ENCODE results near the gene MISP3.
"Not testable (repeated sequence)": the region's sequence is repeated elsewhere in the genome, so short reads cannot be mapped to it uniquely, and the experiment has no call there.

The MISP3 gene

DNA sequence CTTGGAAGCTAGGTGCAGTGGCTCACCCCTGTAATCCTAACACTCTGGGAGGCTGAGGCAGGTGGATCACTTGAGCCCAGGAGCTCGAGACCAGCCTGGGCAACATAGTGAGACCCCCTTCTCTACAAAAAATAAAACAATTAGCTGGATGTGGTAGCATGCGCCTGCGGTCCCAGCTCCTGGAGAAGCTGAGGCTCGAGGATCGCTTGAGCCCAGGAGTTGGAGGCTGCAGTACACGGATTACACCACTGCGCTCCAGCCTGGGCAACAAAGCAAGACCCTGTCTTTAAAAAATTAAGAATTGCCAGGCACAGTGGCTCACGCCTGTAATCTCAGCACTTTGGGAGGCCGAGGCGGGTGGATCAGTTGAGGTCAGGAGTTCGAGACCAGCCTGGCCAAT, 21.6 kb upstream of the MISP3 start:
- H4K5ac ChIP-seq (ENCODE audit: low read length); H3K4ac ChIP-seq (ENCODE audit: low read depth, low read length); H2BK5ac ChIP-seq (ENCODE audit: low read length); H3K4me1 ChIP-seq (ENCODE audit: control insufficient read depth, low read depth, low read length); H3K56ac ChIP-seq (ENCODE audit: low read length); DNase-seq; H3K79me1 ChIP-seq (ENCODE audit: low read length); H3K36me3 ChIP-seq (ENCODE audit: control insufficient read depth, insufficient read depth, low read length); H2AK5ac ChIP-seq (ENCODE audit: low read length); H4K8ac ChIP-seq (ENCODE audit: low read depth, low read length); H3K27ac ChIP-seq (ENCODE audit: low read depth, low read length); H3K27me3 ChIP-seq (ENCODE audit: insufficient read depth, low read length, poor library complexity); H2BK15ac ChIP-seq (replicated peaks; ENCODE audit: low read depth); H2BK120ac ChIP-seq (ENCODE audit: low read depth, low read length); H3K9ac ChIP-seq (ENCODE audit: low read length); H3K79me2 ChIP-seq (ENCODE audit: control insufficient read depth, insufficient read depth, low read length); H3K23ac ChIP-seq (ENCODE audit: low read length); H3K4me2 ChIP-seq (ENCODE audit: low read length); H3K4me3 ChIP-seq (ENCODE audit: low read length); H3K18ac ChIP-seq (ENCODE audit: low read length): not testable (repeated sequence)
- WGBS (ENCODE audit: extremely low coverage, insufficient coverage, low lambda C conversion rate) = no CpG with 5 or more reads among the region's 11 CpGs

DNA sequence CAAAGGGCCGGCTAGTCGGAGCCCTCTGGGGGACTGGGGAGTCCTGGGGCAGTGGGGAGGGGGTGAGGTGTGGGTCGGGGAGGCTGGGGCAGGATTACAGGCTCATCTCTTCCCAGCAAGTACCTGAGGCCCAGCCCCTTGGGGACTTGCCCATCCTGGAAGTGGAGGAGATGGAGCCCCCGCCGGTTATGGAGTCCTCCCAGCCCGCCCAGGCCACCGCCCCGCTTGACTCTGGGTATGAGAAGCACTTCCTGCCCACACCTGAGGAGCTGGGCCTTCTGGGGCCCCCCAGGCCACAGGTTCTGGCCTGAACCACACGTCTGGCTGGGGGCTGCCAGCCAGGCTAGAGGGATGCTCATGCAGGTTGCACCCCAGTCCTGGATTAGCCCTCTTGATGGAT, 20.6 kb upstream of the MISP3 start:
- Histone ChIP-seq H2BK5ac (ENCODE audit: low read length) (no peak overlapping the region), H3K79me2 (ENCODE audit: control insufficient read depth, insufficient read depth, low read length) (no peaks in the 10 kb centered on the region), H3K18ac (ENCODE audit: low read length) (no peak overlapping the region), H3K79me1 (ENCODE audit: low read length) (no peaks in the 10 kb centered on the region), H2BK120ac (ENCODE audit: low read depth, low read length) (no peak overlapping the region), H2AK5ac (ENCODE audit: low read length) (no peak overlapping the region), H3K23ac (ENCODE audit: low read length) (no peak overlapping the region), H3K9ac (ENCODE audit: low read length) (no peak overlapping the region), H4K5ac (ENCODE audit: low read length) (no peak overlapping the region), H3K27ac (ENCODE audit: low read depth, low read length) (no peak overlapping the region), H3K36me3 (ENCODE audit: control insufficient read depth, insufficient read depth, low read length) (no peaks in the 10 kb centered on the region), H3K4me2 (ENCODE audit: low read length) (no peak overlapping the region), H3K56ac (ENCODE audit: low read length) (no peak overlapping the region), H4K8ac (ENCODE audit: low read depth, low read length) (no peak overlapping the region), H3K4me1 (ENCODE audit: control insufficient read depth, low read depth, low read length) (no peaks in the 10 kb centered on the region), H3K27me3 (ENCODE audit: insufficient read depth, low read length, poor library complexity) (no peaks in the 10 kb centered on the region), H2BK15ac (replicated peaks; ENCODE audit: low read depth) (no peak overlapping the region), H3K4me3 (ENCODE audit: low read length) (no peak overlapping the region), H3K4ac (ENCODE audit: low read depth, low read length) (no peak overlapping the region)
- no CpG with 5 or more reads among the region's 9 CpGs for WGBS (ENCODE audit: extremely low coverage, insufficient coverage, low lambda C conversion rate)
- no peak for DNase-seq

DNA sequence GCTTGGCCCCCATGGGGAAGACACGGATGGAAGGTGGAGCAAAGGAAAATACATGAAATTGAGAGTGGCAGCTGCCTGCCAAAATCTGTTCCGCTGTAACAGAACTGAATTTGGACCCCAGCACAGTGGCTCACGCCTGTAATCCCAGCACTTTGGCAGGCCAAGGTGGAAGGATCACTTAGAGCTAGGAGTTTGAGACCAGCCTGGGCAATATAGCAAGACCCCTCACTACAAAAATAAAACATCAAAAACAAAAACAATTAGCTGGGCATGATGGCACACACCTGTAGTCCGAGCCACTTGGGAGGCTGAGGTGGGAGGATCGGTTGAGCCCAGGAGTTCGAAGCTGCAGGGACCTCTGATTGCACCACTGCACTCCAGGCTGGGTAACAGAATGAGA, 20.1 kb upstream of the MISP3 start:
- H3K56ac ChIP-seq (ENCODE audit: low read length) = no peak overlapping the region
- H3K4me1 ChIP-seq (ENCODE audit: control insufficient read depth, low read depth, low read length) = no peaks in the 10 kb centered on the region
- H3K9ac ChIP-seq (ENCODE audit: low read length) = no peak overlapping the region
- DNase-seq = no peak
- H3K4me2 ChIP-seq (ENCODE audit: low read length) = no peak overlapping the region
- no peak overlapping the region for H3K23ac ChIP-seq (ENCODE audit: low read length)
- H3K36me3 ChIP-seq (ENCODE audit: control insufficient read depth, insufficient read depth, low read length) = no peaks in the 10 kb centered on the region
- no peaks in the 10 kb centered on the region for H3K79me1 ChIP-seq (ENCODE audit: low read length)
- no peak overlapping the region for H3K4me3 ChIP-seq (ENCODE audit: low read length)
- no peak overlapping the region for H2BK5ac ChIP-seq (ENCODE audit: low read length)
- no peaks in the 10 kb centered on the region for H3K79me2 ChIP-seq (ENCODE audit: control insufficient read depth, insufficient read depth, low read length)
- H2BK120ac ChIP-seq (ENCODE audit: low read depth, low read length) = no peak overlapping the region
- H2AK5ac ChIP-seq (ENCODE audit: low read length) = no peak overlapping the region
- no CpG with 5 or more reads among the region's 6 CpGs for WGBS (ENCODE audit: extremely low coverage, insufficient coverage, low lambda C conversion rate)
- H3K4ac ChIP-seq (ENCODE audit: low read depth, low read length) = no peak overlapping the region
- no peak overlapping the region for H2BK15ac ChIP-seq (replicated peaks; ENCODE audit: low read depth)
- H3K27me3 ChIP-seq (ENCODE audit: insufficient read depth, low read length, poor library complexity) = no peaks in the 10 kb centered on the region
- no peak overlapping the region for H4K8ac ChIP-seq (ENCODE audit: low read depth, low read length)
- H3K27ac ChIP-seq (ENCODE audit: low read depth, low read length) = no peak overlapping the region
- H3K18ac ChIP-seq (ENCODE audit: low read length) = no peak overlapping the region
- H4K5ac ChIP-seq (ENCODE audit: low read length) = no peak overlapping the region

DNA sequence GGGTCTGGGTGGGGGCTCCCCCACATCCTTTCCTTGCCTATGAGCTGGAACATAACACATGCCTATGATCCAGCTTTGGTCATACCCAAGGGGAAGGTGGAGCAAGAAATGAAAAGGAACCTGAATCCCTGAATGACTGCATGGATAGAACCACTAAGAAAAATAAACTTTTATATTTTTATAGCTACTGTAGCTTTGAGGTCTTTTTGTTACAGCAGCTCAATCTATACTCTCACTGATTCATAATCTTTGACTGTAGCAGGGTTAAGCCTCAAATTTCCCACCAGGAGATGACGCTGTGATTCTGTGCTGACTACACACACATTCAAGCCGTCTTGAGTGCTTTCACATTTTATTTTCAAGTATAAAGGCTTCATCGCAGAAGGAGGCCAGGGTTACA, 19.6 kb upstream of the MISP3 start:
- H3K18ac ChIP-seq (ENCODE audit: low read length) = no peak overlapping the region
- H4K8ac ChIP-seq (ENCODE audit: low read depth, low read length) = no peak overlapping the region
- no peak overlapping the region for H2BK120ac ChIP-seq (ENCODE audit: low read depth, low read length)
- peaks cover under 1% of the 10 kb centered on the region for H3K4me1 ChIP-seq (ENCODE audit: control insufficient read depth, low read depth, low read length)
- H3K36me3 ChIP-seq (ENCODE audit: control insufficient read depth, insufficient read depth, low read length) = no peaks in the 10 kb centered on the region
- no peak overlapping the region for H3K4ac ChIP-seq (ENCODE audit: low read depth, low read length)
- H3K27me3 ChIP-seq (ENCODE audit: insufficient read depth, low read length, poor library complexity) = no peaks in the 10 kb centered on the region
- H3K27ac ChIP-seq (ENCODE audit: low read depth, low read length) = no peak overlapping the region
- no peak overlapping the region for H2AK5ac ChIP-seq (ENCODE audit: low read length)
- DNase-seq = no peak
- H3K79me1 ChIP-seq (ENCODE audit: low read length) = no peaks in the 10 kb centered on the region
- H4K5ac ChIP-seq (ENCODE audit: low read length) = no peak overlapping the region
- no peak overlapping the region for H3K23ac ChIP-seq (ENCODE audit: low read length)
- WGBS (ENCODE audit: extremely low coverage, insufficient coverage, low lambda C conversion rate) = no CpG with 5 or more reads among the region's 3 CpGs
- no peak overlapping the region for H3K56ac ChIP-seq (ENCODE audit: low read length)
- H3K4me2 ChIP-seq (ENCODE audit: low read length) = no peak overlapping the region
- no peak overlapping the region for H3K4me3 ChIP-seq (ENCODE audit: low read length)
- no peak overlapping the region for H3K9ac ChIP-seq (ENCODE audit: low read length)
- H2BK5ac ChIP-seq (ENCODE audit: low read length) = no peak overlapping the region
- H3K79me2 ChIP-seq (ENCODE audit: control insufficient read depth, insufficient read depth, low read length) = no peaks in the 10 kb centered on the region
- H2BK15ac ChIP-seq (replicated peaks; ENCODE audit: low read depth) = no peak overlapping the region

DNA sequence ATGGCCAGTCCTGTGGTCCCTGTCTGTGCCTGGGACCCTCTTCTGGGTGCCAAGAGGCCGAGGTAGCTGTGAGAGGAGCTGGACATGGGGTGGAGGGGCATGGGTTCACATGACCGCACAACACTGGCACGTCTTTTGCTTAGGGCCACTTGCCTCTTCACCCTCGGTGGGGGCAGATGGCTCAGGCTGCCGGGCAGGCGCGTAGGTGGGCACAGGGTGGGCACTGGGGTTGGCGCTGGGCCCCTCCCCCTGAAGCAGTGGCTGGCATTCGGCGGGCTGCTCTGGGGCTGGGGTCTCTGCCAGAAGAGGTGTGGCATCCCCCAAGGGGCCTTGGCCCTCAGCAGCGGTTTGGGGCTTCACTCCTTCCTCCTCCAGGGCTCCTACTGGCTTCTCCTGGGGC, 19.1 kb upstream of the MISP3 start:
- H3K4me3 ChIP-seq (ENCODE audit: low read length) = no peak overlapping the region
- H4K5ac ChIP-seq (ENCODE audit: low read length) = no peak overlapping the region
- peaks cover 2% of the 10 kb centered on the region for H3K27me3 ChIP-seq (ENCODE audit: insufficient read depth, low read length, poor library complexity)
- H3K9ac ChIP-seq (ENCODE audit: low read length) = no peak overlapping the region
- peaks cover 2% of the 10 kb centered on the region for H3K4me1 ChIP-seq (ENCODE audit: control insufficient read depth, low read depth, low read length)
- H3K4ac ChIP-seq (ENCODE audit: low read depth, low read length) = no peak overlapping the region
- H2AK5ac ChIP-seq (ENCODE audit: low read length) = no peak overlapping the region
- no peaks in the 10 kb centered on the region for H3K79me1 ChIP-seq (ENCODE audit: low read length)
- no peaks in the 10 kb centered on the region for H3K36me3 ChIP-seq (ENCODE audit: control insufficient read depth, insufficient read depth, low read length)
- no peak for DNase-seq
- no peak overlapping the region for H2BK120ac ChIP-seq (ENCODE audit: low read depth, low read length)
- no peak overlapping the region for H3K23ac ChIP-seq (ENCODE audit: low read length)
- no peaks in the 10 kb centered on the region for H3K79me2 ChIP-seq (ENCODE audit: control insufficient read depth, insufficient read depth, low read length)
- no peak overlapping the region for H2BK15ac ChIP-seq (replicated peaks; ENCODE audit: low read depth)
- no peak overlapping the region for H2BK5ac ChIP-seq (ENCODE audit: low read length)
- no peak overlapping the region for H4K8ac ChIP-seq (ENCODE audit: low read depth, low read length)
- no peak overlapping the region for H3K4me2 ChIP-seq (ENCODE audit: low read length)
- no CpG with 5 or more reads among the region's 11 CpGs for WGBS (ENCODE audit: extremely low coverage, insufficient coverage, low lambda C conversion rate)
- no peak overlapping the region for H3K56ac ChIP-seq (ENCODE audit: low read length)
- H3K27ac ChIP-seq (ENCODE audit: low read depth, low read length) = no peak overlapping the region
- no peak overlapping the region for H3K18ac ChIP-seq (ENCODE audit: low read length)

- Histone ChIP-seq H3K36me3 (ENCODE audit: control insufficient read depth, insufficient read depth, low read length) (no peaks in the 10 kb centered on the region), H4K5ac (ENCODE audit: low read length) (no peak overlapping the region), H3K56ac (ENCODE audit: low read length) (no peak overlapping the region), H4K8ac (ENCODE audit: low read depth, low read length) (no peak overlapping the region), H2BK120ac (ENCODE audit: low read depth, low read length) (no peak overlapping the region), H2AK5ac (ENCODE audit: low read length) (no peak overlapping the region), H3K23ac (ENCODE audit: low read length) (no peak overlapping the region), H3K4ac (ENCODE audit: low read depth, low read length) (no peak overlapping the region), H2BK5ac (ENCODE audit: low read length) (no peak overlapping the region), H3K79me1 (ENCODE audit: low read length) (no peaks in the 10 kb centered on the region), H3K9ac (ENCODE audit: low read length) (no peak overlapping the region), H3K27ac (ENCODE audit: low read depth, low read length) (no peak overlapping the region), H3K27me3 (ENCODE audit: insufficient read depth, low read length, poor library complexity) (peaks cover 2% of the 10 kb centered on the region), H3K4me3 (ENCODE audit: low read length) (no peak overlapping the region), H2BK15ac (replicated peaks; ENCODE audit: low read depth) (no peak overlapping the region), H3K18ac (ENCODE audit: low read length) (no peak overlapping the region), H3K4me2 (ENCODE audit: low read length) (no peak overlapping the region), H3K79me2 (ENCODE audit: control insufficient read depth, insufficient read depth, low read length) (no peaks in the 10 kb centered on the region), H3K4me1 (ENCODE audit: control insufficient read depth, low read depth, low read length) (peaks cover 2% of the 10 kb centered on the region)
- no peak for DNase-seq
- no CpG with 5 or more reads among the region's 6 CpGs for WGBS (ENCODE audit: extremely low coverage, insufficient coverage, low lambda C conversion rate)
Measured at GRCh38 chr19:14054099-14054498, 18.5 kb upstream of the MISP3 start.
